Thyroid gland (tissue), 4 donors: ENCODE results near the gene B9D1.
A peak's percentile ranks its signal among the peaks of the same experiment; 100 is the strongest.

Source experiments
- CTCF ChIP-seq, 6 experiments: fragments of 200-600 bp in 3 of 6; fragments of 450-650 bp in 3 of 6; sonication (generic) in 3 of 6; IDR thresholded peaks; one replicate each; pipeline ENCODE4 v1.5.1; 2016 to 2019; ENCODE audit warnings: antibody characterized with exemption in 6 of 6, mild to moderate bottlenecking in 2 of 6, inconsistent platforms in 1 of 6, moderate library complexity in 1 of 6
- POLR2A ChIP-seq, 2 donors: fragments of 450-650 bp; IDR thresholded peaks; one replicate each; pipeline ENCODE4 v1.6.1; 2017; ENCODE audit warnings: antibody characterized with exemption in 2 of 2, mild to moderate bottlenecking in 2 of 2, moderate library complexity in 1 of 2

DNA sequence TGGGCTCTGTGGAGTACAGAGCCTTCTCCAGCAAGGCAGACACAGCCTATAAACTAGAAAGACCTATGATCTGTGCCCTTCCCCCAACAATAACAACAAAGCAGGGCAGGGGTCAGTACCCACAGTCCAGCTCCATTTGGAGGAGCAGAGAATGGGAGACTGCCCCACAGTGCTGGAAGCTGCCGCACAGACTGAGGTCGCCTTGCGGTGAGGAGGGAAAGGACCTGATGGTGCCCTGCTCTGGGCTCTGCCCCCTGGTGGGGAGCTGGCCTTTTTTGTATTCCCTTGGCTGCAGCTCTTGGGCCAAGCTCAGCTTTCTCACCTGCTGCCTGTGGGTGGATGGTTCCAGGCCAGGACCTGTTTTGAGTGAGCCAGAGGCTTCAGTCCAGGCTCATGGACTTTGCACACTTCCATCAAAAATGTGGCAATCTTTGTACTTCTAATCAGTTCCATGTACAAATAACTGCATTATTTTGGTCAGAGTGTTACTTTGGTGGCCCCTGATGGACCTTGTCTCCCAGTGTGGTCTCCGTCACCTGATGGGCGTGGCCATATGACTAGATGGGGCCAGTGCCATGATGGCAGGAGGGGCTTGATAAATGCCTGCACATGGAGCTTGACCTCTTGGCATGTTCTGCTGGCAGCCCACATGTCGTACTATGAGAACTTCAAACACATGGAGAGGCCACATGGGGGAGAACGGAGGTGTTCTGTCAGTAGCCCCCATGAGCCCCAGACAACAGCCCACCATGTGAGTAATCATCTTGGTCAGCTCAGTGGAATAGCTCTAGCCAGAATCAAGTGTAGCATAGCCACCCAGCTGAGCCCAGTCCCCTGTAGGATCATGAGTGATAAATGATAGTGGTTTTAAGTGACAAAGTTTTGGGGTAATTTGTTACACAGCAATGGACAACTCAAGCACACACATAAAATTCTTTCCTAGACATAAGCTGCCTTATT, 24.2 kb downstream of the B9D1 start:
- peak in 5 of 6 experiments; percentile 35 to 78 (median 64) for TF ChIP-seq CTCF (IDR thresholded peaks at IDR 0.05)
- TF ChIP-seq POLR2A (IDR thresholded peaks at IDR 0.05) = no peak
